GM21786 (cell line): ENCODE data around the gene ZBTB34.
A peak's percentile ranks its signal among the peaks of the same experiment; 100 is the strongest.

ENCODE experiments used
- ATAC-seq: cut with Tn5 transposase; IDR thresholded peaks from one replicate; pipeline ENCODE4 v1.9.1; 2021; ENCODE audit not compliant: unreplicated experiment

ZBTB34 gene

GRCh38 chr9:126875756-126876510 lies 15.5 kb downstream of the ZBTB34 start:
- ATAC-seq: no peak

- no peak for ATAC-seq
Measured at GRCh38 chr9:126876531-126876930, 16.1 kb downstream of the ZBTB34 start.

- no peak for ATAC-seq
Measured at GRCh38 chr9:126877418-126877817, 17.0 kb downstream of the ZBTB34 start.

GRCh38 chr9:126879288-126879687 lies 18.8 kb downstream of the ZBTB34 start:
- no peak for ATAC-seq

- ATAC-seq: no peak
Measured at GRCh38 chr9:126880226-126880946, 19.9 kb downstream of the ZBTB34 start.

- ATAC-seq: no peak
Measured at GRCh38 chr9:126880947-126881332, 20.5 kb downstream of the ZBTB34 start.

GRCh38 chr9:126882746-126883145 lies 22.3 kb downstream of the ZBTB34 start:
- ATAC-seq: no peak

GRCh38 chr9:126883636-126884035 lies 23.2 kb downstream of the ZBTB34 start:
- no peak for ATAC-seq

GRCh38 chr9:126885131-126885641 lies 24.7 kb downstream of the ZBTB34 start:
- no peak for ATAC-seq

- no peak for ATAC-seq
Measured at GRCh38 chr9:126886034-126886822, 25.8 kb downstream of the ZBTB34 start.

GRCh38 chr9:126886897-126887296 lies 26.5 kb downstream of the ZBTB34 start:
- ATAC-seq: no peak

- ATAC-seq: no peak
Measured at GRCh38 chr9:126891676-126892075, 31.2 kb downstream of the ZBTB34 start.

- ATAC-seq: no peak
Measured at GRCh38 chr9:126893079-126893478, 32.6 kb downstream of the ZBTB34 start.

GRCh38 chr9:126894052-126894603 lies 33.7 kb downstream of the ZBTB34 start:
- ATAC-seq: no peak

- ATAC-seq: no peak
Measured at GRCh38 chr9:126902210-126902609, 41.8 kb downstream of the ZBTB34 start.

GRCh38 chr9:126904586-126904985 lies 44.1 kb downstream of the ZBTB34 start:
- ATAC-seq: no peak

- ATAC-seq: no peak
Measured at GRCh38 chr9:126906091-126906490, 45.7 kb downstream of the ZBTB34 start.

- no peak for ATAC-seq
Measured at GRCh38 chr9:126907058-126907457, 46.6 kb downstream of the ZBTB34 start.

GRCh38 chr9:126914458-126915280 lies 54.2 kb downstream of the ZBTB34 start, which contains the start of gene RALGPS1:
TSS of gene RALGPS1 (plus strand) at chr9:126914782. CDS start at chr9:126962290, 47,508 bp downstream.
- peak; percentile 97 for ATAC-seq

GRCh38 chr9:126915281-126915816 lies 54.9 kb downstream of the ZBTB34 start:
- no peak for ATAC-seq
